T-cell (primary cell): Measurements from ENCODE around the gene KCNQ5. TPM values are rescaled to one million over a fixed set of nuclear protein-coding genes. Genes with fewer than 3 reads are reported as not detected.

Source experiments
- ATAC-seq, 4 experiments: fragments of 200-7000 bp in 3 of 4; fragments of 150-1000 bp in 1 of 4; cut with Tn5 transposase; replicated peaks in 1 of 4; 1 replicate in 3 of 4; 2 replicates in 1 of 4; pipeline ENCODE4 v1.10.0; 2021; ENCODE audit warnings: moderate library complexity in 3 of 4, mild to moderate bottlenecking in 2 of 4, moderate number of reproducible peaks in 1 of 4
- CTCF ChIA-PET, 2 donors: fragments of 300-600 bp; sonication (Branson Sonifier 250); formaldehyde crosslinking; loops; one replicate each; lab custom pipeline; 2022; ENCODE audit warnings: antibody characterized with exemption in 2 of 2; lab: Charles Lee
- POLR2A ChIA-PET, 2 donors: fragments of 300-600 bp; sonication (Branson Sonifier 250); formaldehyde crosslinking; loops; one replicate each; lab custom pipeline; 2022; ENCODE audit warnings: antibody characterized with exemption in 2 of 2; lab: Charles Lee
- DNase-seq, 35 experiments: peaks; one replicate each; pipeline versions ENCODE4 v3.0.0 to v3.0.0-alpha.2; 2013 to 2023
- H3K27ac ChIP-seq: one replicate; pipeline ENCODE4 v1.5.1; 2013; ENCODE audit warnings: low read length
- H3K27me3 ChIP-seq, 2 experiments: replicated peaks in 1 of 2; 1 replicate in 1 of 2; 2 replicates in 1 of 2; pipeline versions ENCODE4 v1.6.1 to v1.7.0; 2013; ENCODE audit warnings: low read length in 1 of 2, mixed read lengths in 1 of 2; ENCODE audit not compliant: control insufficient read depth in 2 of 2, insufficient read depth in 2 of 2; ENCODE audit errors: extremely low read depth in 1 of 2
- H3K36me3 ChIP-seq, 2 donors: 1 replicate in 1 of 2; 2 replicates in 1 of 2; pipeline versions ENCODE4 v1.6.1 to v1.7.0; 2013; ENCODE audit warnings: low read length in 1 of 2; ENCODE audit not compliant: control insufficient read depth in 2 of 2, insufficient read depth in 1 of 2; ENCODE audit errors: extremely low read depth in 1 of 2
- H3K4me1 ChIP-seq, 2 experiments: 1 replicate in 1 of 2; 2 replicates in 1 of 2; pipeline versions ENCODE4 v1.6.1 to v1.7.0; 2013; ENCODE audit warnings: low read length in 2 of 2, mixed read lengths in 1 of 2; ENCODE audit not compliant: insufficient read depth in 2 of 2, control insufficient read depth in 1 of 2; ENCODE audit errors: extremely low read depth in 1 of 2
- H3K4me3 ChIP-seq, 2 donors: 1 replicate in 1 of 2; 2 replicates in 1 of 2; pipeline versions ENCODE4 v1.5.1 to v1.7.0; 2013; ENCODE audit warnings: mild to moderate bottlenecking in 2 of 2, low read length in 1 of 2, moderate library complexity in 1 of 2; ENCODE audit not compliant: control insufficient read depth in 1 of 2; ENCODE audit errors: extremely low read depth in 1 of 2
- H3K9me3 ChIP-seq: 2 replicates; pipeline ENCODE4 v1.7.0; 2013
- H3K27ac Mint-ChIP-seq, 2 donors: one replicate each; pipeline ENCODE4 v1.8.0; 2020 to 2021; ENCODE audit warnings: mild to moderate bottlenecking in 2 of 2, mixed read lengths in 2 of 2
- H3K27me3 Mint-ChIP-seq, 2 donors: one replicate each; pipeline ENCODE4 v1.8.0; 2021 to 2022; ENCODE audit warnings: mixed read lengths in 2 of 2
- H3K36me3 Mint-ChIP-seq: one replicate; pipeline ENCODE4 v1.8.0; 2021; ENCODE audit warnings: mixed read lengths
- H3K4me1 Mint-ChIP-seq, 3 donors: one replicate each; pipeline ENCODE4 v1.8.0; 2020 to 2022; ENCODE audit warnings: mixed read lengths in 3 of 3, mild to moderate bottlenecking in 1 of 3
- H3K4me3 Mint-ChIP-seq, 3 donors: one replicate each; pipeline ENCODE4 v1.8.0; 2020 to 2022; ENCODE audit warnings: mild to moderate bottlenecking in 3 of 3, mixed read lengths in 3 of 3, moderate library complexity in 3 of 3
- H3K9me3 Mint-ChIP-seq, 3 donors: one replicate each; pipeline ENCODE4 v1.8.0; 2020 to 2022; ENCODE audit warnings: mixed read lengths in 3 of 3
- WGBS: methylation state at CpG from one replicate; pipeline ENCODE4 v1.1.5; 2013; ENCODE audit warnings: missing lambda C conversion rate; ENCODE audit not compliant: insufficient coverage; 5-methylcytosine and 5-hydroxymethylcytosine counted together
- total RNA-seq, 35 experiments: library from RNA in 6 of 35; stranded (reverse) in 6 of 35; fragments of 120-200 nt in 1 of 35; gene quantifications; one replicate each; pipeline versions ENCODE4 v1.2.1 to v1.2.4 and lab custom pipeline; 2013 to 2026

KCNQ5 gene
- total RNA-seq, 5 donors from 2014 or later (not counting 1 experiment from before 2014, with no cell fraction given): 3.5 to 5.3 (median 4.3) TPM

DNA sequence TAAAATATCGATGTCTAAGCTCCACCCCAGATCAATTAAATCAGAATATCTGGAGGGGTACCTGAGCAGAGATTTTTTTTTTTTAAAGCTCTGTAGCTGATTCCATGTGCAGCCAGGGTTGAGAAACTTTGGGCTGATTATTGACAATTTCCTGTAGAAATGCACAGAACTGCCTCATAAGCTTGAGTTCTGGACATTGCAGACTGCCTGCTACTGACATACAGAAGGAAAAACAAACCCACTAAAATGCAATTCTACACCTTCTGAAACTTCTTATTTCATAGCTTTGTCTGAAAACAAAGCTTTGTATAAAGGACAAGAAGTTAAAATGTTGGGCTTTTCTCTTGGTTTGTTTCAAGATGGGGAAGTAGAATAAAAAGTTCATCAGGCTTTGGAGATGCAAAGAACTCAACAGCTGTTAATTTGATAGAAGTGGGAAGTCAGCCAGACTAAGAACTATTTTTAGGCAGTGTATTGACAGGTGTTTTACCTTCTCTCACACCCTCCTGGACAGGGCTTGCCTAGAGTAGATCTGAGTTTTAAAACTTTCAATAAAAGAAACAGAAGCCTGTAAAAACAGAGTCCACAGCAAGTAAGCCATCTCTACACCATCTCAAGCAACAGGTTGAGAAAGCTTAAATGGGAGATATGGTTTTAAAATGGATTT, 147.7 kb downstream of the KCNQ5 start:
- DNase-seq: no peak
- Mint-ChIP-seq H3K36me3 (no peaks in the 10 kb centered on the region), H3K27me3 (no peaks in the 10 kb centered on the region), H3K4me1 (no peaks in the 10 kb centered on the region), H3K27ac (no peak overlapping the region), H3K4me3 (no peak overlapping the region), H3K9me3 (no peaks in the 10 kb centered on the region)
- no peaks in the 10 kb centered on the region for H3K27me3 ChIP-seq
- WGBS: no CpG with 5 or more reads among the region's 1 CpG
- no peaks in the 10 kb centered on the region for H3K9me3 ChIP-seq
- H3K4me3 ChIP-seq: no peak overlapping the region
- H3K4me1 ChIP-seq: peaks cover 0 to 2% of the 10 kb centered on the region in 2 experiments
- H3K27ac ChIP-seq: no peak overlapping the region
- ChIA-PET CTCF (no interaction called here), POLR2A (interaction anchor here in 1 of 2 donors (0.6 kb wide), 1 partner anchor 33 kb away, joined by 5 read pairs; no protein-coding TSS in a partner anchor)
- H3K36me3 ChIP-seq: no peaks in the 10 kb centered on the region
- no peak for ATAC-seq

DNA sequence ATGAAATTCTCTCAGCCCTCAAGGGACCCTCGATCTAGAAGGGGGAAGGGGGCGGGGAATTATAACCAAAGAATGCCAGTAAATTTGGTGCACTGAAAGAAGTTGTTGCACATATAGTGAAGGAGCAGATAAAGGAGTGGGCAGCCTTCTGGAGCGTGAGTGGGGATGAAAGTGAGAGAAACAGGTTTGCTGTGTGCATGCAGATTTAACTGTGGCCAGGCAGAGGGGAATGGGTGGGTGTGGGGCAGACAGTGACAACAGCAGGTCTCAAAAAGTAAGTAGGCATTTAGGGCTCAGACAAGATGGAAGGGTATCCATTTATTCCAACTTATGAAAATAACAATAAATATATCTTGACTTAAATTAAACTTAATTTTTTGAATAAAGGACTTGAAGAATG, 149.1 kb downstream of the KCNQ5 start:
- Histone ChIP-seq H3K27ac (no peak overlapping the region), H3K27me3 (no peaks in the 10 kb centered on the region), H3K36me3 (no peaks in the 10 kb centered on the region), H3K4me1 (peaks cover 0 to 2% of the 10 kb centered on the region in 2 experiments), H3K4me3 (no peak overlapping the region), H3K9me3 (no peaks in the 10 kb centered on the region)
- Mint-ChIP-seq H3K4me1 (no peaks in the 10 kb centered on the region), H3K27me3 (no peaks in the 10 kb centered on the region), H3K4me3 (no peak overlapping the region), H3K36me3 (no peaks in the 10 kb centered on the region), H3K27ac (no peak overlapping the region), H3K9me3 (no peaks in the 10 kb centered on the region)
- CTCF ChIA-PET: no interaction called here
- POLR2A ChIA-PET: no interaction called here
- DNase-seq (no peak), ATAC-seq (no peak)
- WGBS: 80% methylated on average over 3 of the region's 3 CpGs

DNA sequence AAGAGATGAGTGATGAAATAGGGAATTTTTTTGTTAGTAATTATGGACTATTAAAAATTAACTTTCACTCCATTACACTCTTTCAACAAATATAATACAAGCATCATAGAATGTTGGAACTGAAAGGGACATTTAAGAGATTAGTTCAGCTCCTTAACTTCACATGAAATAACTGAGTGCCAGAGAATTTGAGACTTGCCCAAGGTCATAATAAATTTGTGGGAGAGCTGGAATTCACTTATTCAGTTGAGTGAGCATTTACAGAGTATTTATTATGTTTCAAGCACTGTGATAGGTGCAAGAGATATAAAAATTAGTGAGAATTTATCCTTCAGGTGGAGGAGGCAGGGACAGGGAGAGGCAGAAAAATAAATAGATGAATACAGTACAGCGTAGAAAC, 154.6 kb downstream of the KCNQ5 start:
- Mint-ChIP-seq H3K4me1 (no peaks in the 10 kb centered on the region), H3K36me3 (no peaks in the 10 kb centered on the region), H3K27ac (no peak overlapping the region), H3K9me3 (no peaks in the 10 kb centered on the region), H3K27me3 (no peaks in the 10 kb centered on the region), H3K4me3 (no peak overlapping the region)
- 100% methylated on average over 1 of the region's 1 CpG for WGBS
- DNase-seq (no peak), ATAC-seq (no peak)
- Histone ChIP-seq H3K4me1 (no peaks in the 10 kb centered on the region), H3K4me3 (no peak overlapping the region), H3K36me3 (no peaks in the 10 kb centered on the region), H3K27me3 (no peaks in the 10 kb centered on the region), H3K9me3 (no peaks in the 10 kb centered on the region), H3K27ac (no peak overlapping the region)
- CTCF ChIA-PET: no interaction called here
- POLR2A ChIA-PET: no interaction called here

DNA sequence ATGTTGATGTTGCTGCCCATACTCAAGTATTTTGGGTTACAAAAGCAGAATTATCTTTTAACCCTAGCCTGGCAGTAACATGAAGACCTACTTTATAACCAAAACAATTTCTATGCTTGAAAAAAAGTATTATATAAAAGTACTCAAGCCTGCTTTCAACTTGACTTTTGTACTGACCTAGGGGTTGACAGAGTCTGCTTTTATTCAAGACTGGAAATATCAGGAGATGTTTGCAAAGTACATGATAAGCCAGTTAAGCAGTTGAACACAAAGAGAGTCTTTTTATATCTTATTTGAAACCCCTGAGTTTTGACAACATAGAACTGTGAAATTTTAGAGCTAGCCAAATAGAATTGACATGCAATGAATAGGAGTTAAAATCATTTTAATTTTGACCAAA, 159.8 kb downstream of the KCNQ5 start:
- CTCF ChIA-PET: no interaction called here
- POLR2A ChIA-PET: no interaction called here

DNA sequence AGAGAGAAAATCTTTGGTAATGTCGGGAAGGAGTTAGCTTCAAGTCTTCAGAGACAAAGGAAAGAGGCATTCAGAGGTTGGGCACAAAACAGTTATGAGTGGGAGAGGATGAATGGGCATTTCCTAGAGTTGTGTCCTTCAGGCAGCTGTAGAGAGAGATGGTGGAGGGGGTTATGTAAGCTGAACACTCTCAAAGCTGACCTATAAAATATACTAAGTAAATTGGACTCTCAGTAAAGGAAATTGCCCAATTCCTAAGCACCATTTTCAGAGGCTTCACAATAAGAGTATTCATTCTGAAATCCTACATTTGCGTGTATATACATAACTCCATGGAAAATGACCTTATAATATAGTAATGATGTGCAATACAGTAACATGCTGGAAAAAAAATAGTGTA, 161.2 kb downstream of the KCNQ5 start:
- Histone ChIP-seq H3K27me3 (no peaks in the 10 kb centered on the region), H3K36me3 (no peaks in the 10 kb centered on the region), H3K9me3 (no peaks in the 10 kb centered on the region), H3K4me1 (no peaks in the 10 kb centered on the region), H3K4me3 (no peak overlapping the region), H3K27ac (no peak overlapping the region)
- Mint-ChIP-seq H3K27me3 (no peaks in the 10 kb centered on the region), H3K4me3 (no peak overlapping the region), H3K27ac (no peak overlapping the region), H3K4me1 (no peaks in the 10 kb centered on the region), H3K9me3 (no peaks in the 10 kb centered on the region), H3K36me3 (peaks cover 2% of the 10 kb centered on the region)
- 82% methylated on average over 1 of the region's 2 CpGs for WGBS
- ChIA-PET POLR2A (no interaction called here), CTCF (no interaction called here)
- DNase-seq: no peak
- no peak for ATAC-seq

More for the DNA sequence above, 159.8 kb downstream of the KCNQ5 start:
- Mint-ChIP-seq H3K4me3 (no peak overlapping the region), H3K4me1 (no peaks in the 10 kb centered on the region), H3K36me3 (peaks cover 2% of the 10 kb centered on the region), H3K27me3 (no peaks in the 10 kb centered on the region), H3K27ac (no peak overlapping the region), H3K9me3 (no peaks in the 10 kb centered on the region)
- no peaks in the 10 kb centered on the region for H3K27me3 ChIP-seq
- no peak overlapping the region for H3K4me3 ChIP-seq
- H3K36me3 ChIP-seq: no peaks in the 10 kb centered on the region
- no peaks in the 10 kb centered on the region for H3K9me3 ChIP-seq
- ATAC-seq (no peak), DNase-seq (no peak)
- H3K4me1 ChIP-seq: no peaks in the 10 kb centered on the region
- H3K27ac ChIP-seq: no peak overlapping the region

DNA sequence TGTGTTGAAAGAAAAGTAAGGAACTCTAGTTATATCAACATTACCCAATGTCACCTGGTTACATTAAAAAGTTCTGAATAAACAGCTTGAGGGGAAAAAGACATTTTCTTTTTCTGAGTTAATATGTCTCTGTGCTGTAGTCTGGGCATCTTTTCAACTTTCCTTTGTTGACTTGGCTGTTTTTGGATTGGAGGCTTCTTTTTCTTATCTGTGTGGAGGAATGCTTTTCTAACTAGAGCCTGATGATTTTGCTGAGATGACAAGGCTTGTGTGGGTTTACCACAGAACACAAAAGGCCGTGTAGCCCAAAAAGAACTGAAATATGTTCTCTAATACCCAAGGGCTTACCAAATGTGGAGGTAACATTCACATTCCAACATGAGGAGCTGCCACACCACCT, 161.8 kb downstream of the KCNQ5 start:
- 83% methylated on average over 1 of the region's 1 CpG for WGBS
- Mint-ChIP-seq H3K27ac (no peak overlapping the region), H3K9me3 (no peaks in the 10 kb centered on the region), H3K36me3 (peaks cover 2% of the 10 kb centered on the region), H3K4me3 (no peak overlapping the region), H3K4me1 (no peaks in the 10 kb centered on the region), H3K27me3 (no peaks in the 10 kb centered on the region)
- DNase-seq: no peak
- H3K4me3 ChIP-seq: no peak overlapping the region
- ChIA-PET POLR2A (no interaction called here), CTCF (no interaction called here)
- ATAC-seq: no peak
- no peaks in the 10 kb centered on the region for H3K9me3 ChIP-seq
- no peaks in the 10 kb centered on the region for H3K36me3 ChIP-seq
- no peaks in the 10 kb centered on the region for H3K4me1 ChIP-seq
- H3K27me3 ChIP-seq: no peaks in the 10 kb centered on the region
- no peak overlapping the region for H3K27ac ChIP-seq

DNA sequence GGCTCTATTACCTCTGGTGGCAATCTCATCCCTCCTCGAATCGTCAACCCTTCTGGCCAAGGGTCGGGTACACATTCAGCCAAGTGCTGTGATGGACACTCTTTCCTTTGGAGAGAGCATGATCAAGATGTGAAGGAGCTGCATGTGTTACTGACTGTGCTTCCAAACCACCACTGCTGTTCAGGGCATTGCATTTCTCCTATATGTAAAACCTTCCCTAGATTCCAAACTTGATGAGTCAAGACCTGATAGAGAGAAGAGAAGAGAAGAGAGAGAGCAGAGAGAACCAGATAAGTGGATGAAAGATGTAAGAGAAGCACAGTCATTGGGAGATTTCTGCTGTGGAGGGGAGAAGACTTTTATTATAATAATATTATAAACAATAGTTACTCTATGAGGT, 162.2 kb downstream of the KCNQ5 start:
- no peak overlapping the region for H3K27ac ChIP-seq
- Mint-ChIP-seq H3K36me3 (peaks cover 2% of the 10 kb centered on the region), H3K27ac (no peak overlapping the region), H3K4me1 (no peaks in the 10 kb centered on the region), H3K4me3 (no peak overlapping the region), H3K27me3 (no peaks in the 10 kb centered on the region), H3K9me3 (no peaks in the 10 kb centered on the region)
- no peak for ATAC-seq
- ChIA-PET CTCF (no interaction called here), POLR2A (no interaction called here)
- 100% methylated on average over 2 of the region's 3 CpGs for WGBS
- H3K36me3 ChIP-seq: no peaks in the 10 kb centered on the region
- no peak overlapping the region for H3K4me3 ChIP-seq
- DNase-seq: no peak
- no peaks in the 10 kb centered on the region for H3K27me3 ChIP-seq
- no peaks in the 10 kb centered on the region for H3K9me3 ChIP-seq
- no peaks in the 10 kb centered on the region for H3K4me1 ChIP-seq
